Measurements from ENCODE around the gene POM121.
"Not testable (repeated sequence)": the region's sequence is repeated elsewhere in the genome, so short reads cannot be mapped to it uniquely, and the experiment has no call there.

POM121 gene

GRCh38 chr7:72946130-72946745 is 21.3 kb downstream of the POM121 start:
- not testable (repeated sequence) for FAIRE-seq; DNase-seq (ENCODE audit: insufficient read length, low spot score)

GRCh38 chr7:72948714-72949113 is 23.8 kb downstream of the POM121 start:
- not testable (repeated sequence) for DNase-seq (ENCODE audit: insufficient read length, low spot score); FAIRE-seq

GRCh38 chr7:72949276-72949675 is 24.4 kb downstream of the POM121 start:
- not testable (repeated sequence) for DNase-seq (ENCODE audit: insufficient read length, low spot score); FAIRE-seq

GRCh38 chr7:72949686-72950085 is 24.8 kb downstream of the POM121 start:
- FAIRE-seq; DNase-seq (ENCODE audit: insufficient read length, low spot score): not testable (repeated sequence)

- not testable (repeated sequence) for FAIRE-seq; DNase-seq (ENCODE audit: insufficient read length, low spot score)
These were observed 25.5 kb downstream of the POM121 start for GRCh38 chr7:72950432-72950831.

GRCh38 chr7:72953901-72954562 is 29.1 kb downstream of the POM121 start:
- DNase-seq (ENCODE audit: insufficient read length, low spot score); FAIRE-seq: not testable (repeated sequence)

GRCh38 chr7:72954563-72955198 is 29.8 kb downstream of the POM121 start:
- FAIRE-seq; DNase-seq (ENCODE audit: insufficient read length, low spot score): not testable (repeated sequence)

GRCh38 chr7:72960029-72960428 is 35.1 kb downstream of the POM121 start:
- not testable (repeated sequence) for FAIRE-seq; DNase-seq (ENCODE audit: insufficient read length, low spot score)

GRCh38 chr7:72960626-72961345 is 35.9 kb downstream of the POM121 start:
- FAIRE-seq; DNase-seq (ENCODE audit: insufficient read length, low spot score): not testable (repeated sequence)

GRCh38 chr7:72961346-72961650 is 36.4 kb downstream of the POM121 start:
- FAIRE-seq, result not testable (repeated sequence)

GRCh38 chr7:72963056-72963455 is 38.2 kb downstream of the POM121 start:
- not testable (repeated sequence) for FAIRE-seq; DNase-seq (ENCODE audit: insufficient read length, low spot score)

More at GRCh38 chr7:72961346-72961650, 36.4 kb downstream of the POM121 start:
- not testable (repeated sequence) for DNase-seq (ENCODE audit: insufficient read length, low spot score)

- not testable (repeated sequence) for DNase-seq (ENCODE audit: insufficient read length, low spot score); FAIRE-seq
These were observed 40.5 kb downstream of the POM121 start for GRCh38 chr7:72965186-72965975.

- DNase-seq (ENCODE audit: insufficient read length, low spot score); FAIRE-seq: not testable (repeated sequence)
These were observed 42.0 kb downstream of the POM121 start for GRCh38 chr7:72966892-72967291.

GRCh38 chr7:72968980-72969516 is 44.2 kb downstream of the POM121 start, which contains the start of gene TRIM74:
TSS of gene TRIM74 (minus strand) at chr7:72969466. CDS start at chr7:72966157, 3,309 bp downstream.
- not testable (repeated sequence) for DNase-seq (ENCODE audit: insufficient read length, low spot score); FAIRE-seq

GRCh38 chr7:72969688-72970087 is 44.8 kb downstream of the POM121 start:
- DNase-seq (ENCODE audit: insufficient read length, low spot score); FAIRE-seq: not testable (repeated sequence)

- DNase-seq (ENCODE audit: insufficient read length, low spot score); FAIRE-seq: not testable (repeated sequence)
These were observed 46.6 kb downstream of the POM121 start for GRCh38 chr7:72971505-72971904.

- not testable (repeated sequence) for DNase-seq (ENCODE audit: insufficient read length, low spot score); FAIRE-seq
These were observed 49.9 kb downstream of the POM121 start for GRCh38 chr7:72974781-72975180.

- DNase-seq (ENCODE audit: insufficient read length, low spot score); FAIRE-seq: not testable (repeated sequence)
These were observed 50.9 kb downstream of the POM121 start for GRCh38 chr7:72975656-72976286.

- not testable (repeated sequence) for DNase-seq (ENCODE audit: insufficient read length, low spot score); FAIRE-seq
These were observed 51.5 kb downstream of the POM121 start for GRCh38 chr7:72976434-72976833.
